SU-DHL-6 (cell line): ENCODE data around the gene HOXC5.

ENCODE experiments used
- H2AFZ ChIP-seq: fragments of 200-600 bp; sonication (generic); 2 replicates; pipeline ENCODE4 v1.6.1; 2014; ENCODE audit warnings: low read depth, mild to moderate bottlenecking, moderate library complexity, mixed read lengths, antibody characterized with exemption, low read length; ENCODE audit not compliant: severe bottlenecking
- H3F3A ChIP-seq: fragments of 200-600 bp; shearing (Covaris generic); 2 replicates; pipeline ENCODE4 v1.6.0; 2016; ENCODE audit warnings: antibody characterized with exemption, mild to moderate bottlenecking; ENCODE audit not compliant: insufficient read depth
- H3K27ac ChIP-seq: fragments of 200-600 bp; sonication (generic); 2 replicates; pipeline ENCODE4 v1.5.1; 2016; ENCODE audit warnings: low read depth, mild to moderate bottlenecking, low read length, moderate library complexity, mixed read lengths
- H3K27me3 ChIP-seq: fragments of 200-600 bp; sonication (generic), shearing (Covaris generic); 2 replicates; pipeline ENCODE4 v1.6.0; 2014; ENCODE audit warnings: mild to moderate bottlenecking, low read length
- H3K36me3 ChIP-seq: fragments of 200-600 bp; sonication (generic); 2 replicates; pipeline ENCODE4 v1.6.1; 2014; ENCODE audit warnings: mild to moderate bottlenecking, low read length, mixed read lengths
- H3K4me2 ChIP-seq: fragments of 300-600, 200-600 bp; shearing (Covaris generic), sonication (generic); 2 replicates; pipeline ENCODE4 v1.6.0; 2014; ENCODE audit warnings: low read length, low read depth, mild to moderate bottlenecking; ENCODE audit not compliant: poor library complexity, severe bottlenecking
- H3K4me3 ChIP-seq: fragments of 200-600 bp; sonication (generic); 2 replicates; pipeline ENCODE4 v1.5.1; 2014; ENCODE audit warnings: antibody characterized with exemption, low read length, mild to moderate bottlenecking, mixed read lengths; ENCODE audit not compliant: insufficient read depth, poor library complexity, severe bottlenecking
- H3K79me2 ChIP-seq: fragments of 200-600 bp; sonication (generic); 2 replicates; pipeline ENCODE4 v1.6.1; 2014; ENCODE audit warnings: mild to moderate bottlenecking, low read length, moderate library complexity; ENCODE audit not compliant: insufficient read depth
- H3K9ac ChIP-seq: fragments of 200-600 bp; sonication (generic); 2 replicates; pipeline ENCODE4 v1.7.0; 2014; ENCODE audit warnings: mild to moderate bottlenecking, low read length
- H3K9me2 ChIP-seq: fragments of 200-600 bp; sonication (generic); replicated peaks from 2 replicates; pipeline ENCODE4 v1.6.1; 2014; ENCODE audit warnings: low read length; ENCODE audit not compliant: insufficient read depth
- H3K9me3 ChIP-seq: fragments of 200-600 bp; sonication (generic); 2 replicates; pipeline ENCODE4 v1.6.1; 2014; ENCODE audit warnings: low read length, mixed read lengths; ENCODE audit not compliant: insufficient read depth
- H4K20me1 ChIP-seq: fragments of 200-600 bp; sonication (generic); 2 replicates; pipeline ENCODE4 v1.6.1; 2014; ENCODE audit warnings: low read depth, mild to moderate bottlenecking, antibody characterized with exemption, low read length, moderate library complexity, mixed read lengths
- EZH2phosphoT487 ChIP-seq: fragments of 200-600 bp; sonication (generic), shearing (Covaris generic); conservative IDR thresholded peaks from 2 replicates; pipeline ENCODE4 v1.6.1; 2018; ENCODE audit warnings: mild to moderate bottlenecking, antibody characterized with exemption, low read length, moderate library complexity, mixed read lengths
- TF ChIP-seq, protein P1 (sequence below): fragments of 200-600 bp; sonication (generic); IDR thresholded peaks from one replicate; pipeline ENCODE4 v1.5.1; 2017; ENCODE audit warnings: antibody characterized with exemption, mild to moderate bottlenecking, low read length, moderate library complexity; ENCODE audit not compliant: insufficient read depth, poor library complexity, severe bottlenecking

The HOXC5 gene

GRCh38 chr12:54032627-54033100 lies at the start of gene HOXC5:
Gene HOXC5 (plus strand): TSS chr12:54033050. CDS start chr12:54033123, 73 bp downstream.
- H3K36me3 ChIP-seq: no peaks in the 10 kb centered on the region
- H3K27me3 ChIP-seq: no peaks in the 10 kb centered on the region
- H4K20me1 ChIP-seq: no peaks in the 10 kb centered on the region
- H3K4me2 ChIP-seq: no peak within 1 kb of the TSS
- H2AFZ ChIP-seq: no peak within 1 kb of the TSS
- H3K27ac ChIP-seq: no peak within 1 kb of the TSS
- no peak within 1 kb of the TSS for H3K4me3 ChIP-seq
- no peaks in the 10 kb centered on the region for H3F3A ChIP-seq
- H3K79me2 ChIP-seq: no peaks in the 10 kb centered on the region
- no peaks in the 10 kb centered on the region for H3K9me3 ChIP-seq
- H3K9ac ChIP-seq: no peak within 1 kb of the TSS
- TF ChIP-seq, protein P1, sequence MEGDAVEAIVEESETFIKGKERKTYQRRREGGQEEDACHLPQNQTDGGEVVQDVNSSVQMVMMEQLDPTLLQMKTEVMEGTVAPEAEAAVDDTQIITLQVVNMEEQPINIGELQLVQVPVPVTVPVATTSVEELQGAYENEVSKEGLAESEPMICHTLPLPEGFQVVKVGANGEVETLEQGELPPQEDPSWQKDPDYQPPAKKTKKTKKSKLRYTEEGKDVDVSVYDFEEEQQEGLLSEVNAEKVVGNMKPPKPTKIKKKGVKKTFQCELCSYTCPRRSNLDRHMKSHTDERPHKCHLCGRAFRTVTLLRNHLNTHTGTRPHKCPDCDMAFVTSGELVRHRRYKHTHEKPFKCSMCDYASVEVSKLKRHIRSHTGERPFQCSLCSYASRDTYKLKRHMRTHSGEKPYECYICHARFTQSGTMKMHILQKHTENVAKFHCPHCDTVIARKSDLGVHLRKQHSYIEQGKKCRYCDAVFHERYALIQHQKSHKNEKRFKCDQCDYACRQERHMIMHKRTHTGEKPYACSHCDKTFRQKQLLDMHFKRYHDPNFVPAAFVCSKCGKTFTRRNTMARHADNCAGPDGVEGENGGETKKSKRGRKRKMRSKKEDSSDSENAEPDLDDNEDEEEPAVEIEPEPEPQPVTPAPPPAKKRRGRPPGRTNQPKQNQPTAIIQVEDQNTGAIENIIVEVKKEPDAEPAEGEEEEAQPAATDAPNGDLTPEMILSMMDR: peak; percentile 72
- no peak for TF ChIP-seq EZH2phosphoT487
- H3K9me2 ChIP-seq: no peaks in the 10 kb centered on the region

DNA sequence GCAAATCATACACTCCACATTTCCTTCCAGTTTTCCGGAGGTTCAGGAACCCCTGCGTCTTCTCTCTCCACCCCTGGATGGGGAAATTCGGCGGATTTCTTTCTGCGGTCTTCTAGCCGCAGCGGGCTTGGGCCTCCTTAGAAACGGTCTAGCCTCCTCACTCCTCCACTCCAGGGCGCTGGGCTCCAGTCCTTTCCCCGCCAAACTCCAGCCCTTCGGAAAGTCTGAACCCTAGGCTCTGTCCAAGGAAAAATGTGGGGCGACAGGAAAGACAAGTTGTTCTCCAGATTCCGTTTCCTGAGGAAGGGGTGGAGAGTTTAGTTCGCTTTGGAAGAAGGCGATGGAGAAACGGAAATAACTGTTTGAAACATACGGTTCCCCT lies 49.3 kb upstream of the HOXC5 start:
- Histone ChIP-seq H3K27ac (no peak overlapping the region), H4K20me1 (no peaks in the 10 kb centered on the region), H3K79me2 (no peaks in the 10 kb centered on the region), H3K9me2 (no peaks in the 10 kb centered on the region), H3K27me3 (no peaks in the 10 kb centered on the region), H2AFZ (no peak overlapping the region), H3K9me3 (no peaks in the 10 kb centered on the region), H3F3A (no peaks in the 10 kb centered on the region), H3K9ac (no peak overlapping the region), H3K4me3 (no peak overlapping the region), H3K36me3 (no peaks in the 10 kb centered on the region), H3K4me2 (no peak overlapping the region)
- TF ChIP-seq EZH2phosphoT487: no peak
- TF ChIP-seq, protein P1: no peak

DNA sequence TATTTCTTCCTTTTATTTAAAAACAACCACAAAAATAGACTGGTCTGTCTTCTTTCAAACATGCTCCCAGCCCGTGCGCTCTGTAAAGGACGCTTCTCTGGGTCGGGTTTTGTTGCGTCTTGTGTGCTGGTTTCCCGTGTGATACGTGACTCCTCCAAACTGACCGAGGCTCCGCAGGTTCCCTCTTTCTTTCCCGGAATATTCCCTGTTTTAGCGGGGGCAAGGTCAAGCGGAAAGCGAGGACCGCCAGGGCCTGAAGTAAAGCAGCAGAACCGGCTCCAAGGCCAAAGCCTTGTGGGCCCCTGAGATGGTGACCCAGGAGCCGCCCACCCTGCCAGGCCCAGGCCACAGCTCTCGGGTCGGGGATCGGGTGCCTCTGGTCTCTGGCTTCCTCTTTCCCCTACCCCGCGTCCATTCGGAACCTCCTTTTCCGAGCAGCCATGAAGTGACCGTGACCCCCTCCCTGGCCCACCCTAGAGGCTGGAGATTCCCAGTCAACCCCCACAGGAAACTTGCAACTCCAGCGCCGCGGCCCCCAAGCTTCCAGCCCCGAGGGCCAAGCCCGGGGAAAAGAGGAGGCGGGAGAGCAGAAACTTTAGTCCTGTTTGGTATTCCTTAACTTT lies 48.8 kb upstream of the HOXC5 start:
- no peaks in the 10 kb centered on the region for H3F3A ChIP-seq
- no peaks in the 10 kb centered on the region for H3K9me2 ChIP-seq
- H4K20me1 ChIP-seq: no peaks in the 10 kb centered on the region
- no peak overlapping the region for H3K4me2 ChIP-seq
- H2AFZ ChIP-seq: no peak overlapping the region
- H3K4me3 ChIP-seq: no peak overlapping the region
- TF ChIP-seq, protein P1: no peak
- no peak for TF ChIP-seq EZH2phosphoT487
- no peaks in the 10 kb centered on the region for H3K27me3 ChIP-seq
- no peaks in the 10 kb centered on the region for H3K79me2 ChIP-seq
- H3K9me3 ChIP-seq: no peaks in the 10 kb centered on the region
- no peak overlapping the region for H3K27ac ChIP-seq
- no peaks in the 10 kb centered on the region for H3K36me3 ChIP-seq
- no peak overlapping the region for H3K9ac ChIP-seq
